GM12878 (cell line): ENCODE data around the gene BEND7. TPM values are rescaled to one million over a fixed set of nuclear protein-coding genes. Genes with fewer than 3 reads are reported as not detected.

Source experiments
- ATAC-seq: fragments of 200-7000 bp; cut with Tn5 transposase; 3 replicates; pipeline ENCODE4 v1.9.1; 2020; ENCODE audit warnings: mild to moderate bottlenecking, moderate library complexity
- BruUV-seq: library from RNA; stranded (reverse); fragments of 400-500 nt; replicated peaks from 2 replicates; lab custom pipeline; 2021; lab: Mats Ljungman, UMichigan
- CTCF ChIA-PET: fragments of 300-600 bp; sonication (Branson Sonifier 250); formaldehyde crosslinking; extraction: SDS; loops from one replicate; lab custom pipeline; 2021; ENCODE audit warnings: inconsistent platforms; lab: Yijun Ruan, JAX
- POLR2A ChIA-PET: fragments of 350-600 bp; formaldehyde crosslinking; extraction: SDS; loops from one replicate; lab custom pipeline; 2021; ENCODE audit warnings: inconsistent platforms; lab: Charles Lee
- RAD21 ChIA-PET: fragments of 300-600 bp; sonication (Branson Sonifier 250); formaldehyde crosslinking; loops from one replicate; lab custom pipeline; 2023; ENCODE audit warnings: antibody characterized with exemption; ENCODE audit not compliant: unreplicated experiment; lab: Charles Lee
- SMC1A ChIA-PET: fragments of 300-600 bp; sonication (Branson Sonifier 250); formaldehyde crosslinking; loops from one replicate; lab custom pipeline; 2023; ENCODE audit not compliant: unreplicated experiment, uncharacterized antibody; lab: Charles Lee
- DNase-seq: peaks from one replicate; pipeline ENCODE4 v3.0.0-alpha.2; 2011; ENCODE audit warnings: low read depth, low spot score
- FAIRE-seq: peaks from 3 replicates; lab custom pipeline; 2011; peaks lifted over from hg19 to GRCh38; lab: Jason Lieb, UNC
- H2AFZ ChIP-seq: 2 replicates; pipeline ENCODE4 v1.6.0; 2011; ENCODE audit warnings: low read depth, low read length, control low read depth; ENCODE audit not compliant: control insufficient read depth
- H3K27ac ChIP-seq: 2 replicates; pipeline ENCODE4 v1.5.1; 2011; ENCODE audit warnings: control low read depth; ENCODE audit not compliant: control insufficient read depth, insufficient read depth
- H3K27me3 ChIP-seq, 2 experiments: replicated peaks in 1 of 2; 2 replicates each; pipeline versions ENCODE4 v1.6.0 to v1.6.1; 2011; ENCODE audit warnings: low read length in 1 of 2; ENCODE audit not compliant: control insufficient read depth in 2 of 2, insufficient read depth in 2 of 2
- H3K36me3 ChIP-seq, 2 experiments: 2 replicates each; pipeline ENCODE4 v1.5.1; 2011; ENCODE audit warnings: low read length in 1 of 2; ENCODE audit not compliant: control insufficient read depth in 2 of 2, insufficient read depth in 2 of 2
- H3K4me1 ChIP-seq: 2 replicates; pipeline ENCODE4 v1.6.1; 2011; ENCODE audit warnings: mild to moderate bottlenecking, low read length, moderate library complexity, mixed read lengths; ENCODE audit not compliant: control insufficient read depth, insufficient read depth
- H3K4me2 ChIP-seq: 2 replicates; pipeline ENCODE4 v1.6.0; 2011; ENCODE audit warnings: control low read depth; ENCODE audit not compliant: control insufficient read depth, insufficient read depth
- H3K4me3 ChIP-seq: fragments of 200-600 bp; sonication (generic); 2 replicates; pipeline ENCODE4 v1.5.1; 2016
- H3K79me2 ChIP-seq: 2 replicates; pipeline ENCODE4 v1.6.0; 2011; ENCODE audit warnings: low read length; ENCODE audit not compliant: control insufficient read depth, insufficient read depth
- H3K9ac ChIP-seq: 2 replicates; pipeline ENCODE4 v1.8.0; 2011; ENCODE audit warnings: low read length, control low read depth, mixed read lengths; ENCODE audit not compliant: control insufficient read depth, insufficient read depth
- H3K9me3 ChIP-seq: replicated peaks from 3 replicates; pipeline ENCODE4 v1.5.1; 2011; ENCODE audit warnings: mild to moderate bottlenecking, low read length; ENCODE audit not compliant: control insufficient read depth, insufficient read depth
- H4K20me1 ChIP-seq: 2 replicates; pipeline ENCODE4 v1.6.0; 2011; ENCODE audit not compliant: control insufficient read depth, insufficient read depth
- LARP7 ChIP-seq: fragments of 450-650 bp; IDR thresholded peaks from 2 replicates; pipeline ENCODE4 v1.6.1; 2017; ENCODE audit warnings: mild to moderate bottlenecking
- MYC ChIP-seq: IDR thresholded peaks from 2 replicates; pipeline ENCODE4 v1.6.1; 2011; ENCODE audit warnings: mild to moderate bottlenecking, low read length, moderate library complexity, inconsistent platforms; ENCODE audit not compliant: insufficient read depth, insufficient replicate concordance, insufficient read length, severe bottlenecking
- NFYB ChIP-seq: IDR thresholded peaks from 2 replicates; pipeline ENCODE4 v1.6.1; 2011; ENCODE audit warnings: low read depth, mild to moderate bottlenecking, low read length, improper control_type of control experiment, moderate library complexity; ENCODE audit not compliant: insufficient read depth
- PBX3 ChIP-seq: IDR thresholded peaks from 2 replicates; pipeline ENCODE4 v1.6.1; 2011; ENCODE audit warnings: mild to moderate bottlenecking, low read depth, low read length, moderate library complexity; ENCODE audit not compliant: insufficient replicate concordance
- RB1 ChIP-seq: fragments of 450-650 bp; formaldehyde crosslinking; IDR thresholded peaks from 2 replicates; pipeline ENCODE4 v1.6.1; 2017; ENCODE audit warnings: mild to moderate bottlenecking, borderline replicate concordance
- REST ChIP-seq: IDR thresholded peaks from 2 replicates; pipeline ENCODE4 v1.6.1; 2012; ENCODE audit warnings: mild to moderate bottlenecking, low read depth, low read length
- SMARCA5 ChIP-seq: fragments of 450-650 bp; IDR thresholded peaks from 2 replicates; pipeline ENCODE4 v1.6.1; 2017; ENCODE audit warnings: mild to moderate bottlenecking
- SMC3 ChIP-seq: IDR thresholded peaks from 2 replicates; pipeline ENCODE4 v1.6.1; 2011; ENCODE audit warnings: low read length, improper control_type of control experiment, borderline replicate concordance
- SRF ChIP-seq, 2 experiments: IDR thresholded peaks; 2 replicates each; pipeline ENCODE4 v1.6.1; 2011; ENCODE audit warnings: low read depth in 2 of 2, low read length in 2 of 2, mild to moderate bottlenecking in 1 of 2, moderate library complexity in 1 of 2
- YBX1 ChIP-seq: fragments of 450-650 bp; IDR thresholded peaks from 2 replicates; pipeline ENCODE4 v1.6.1; 2016; ENCODE audit warnings: antibody characterized with exemption
- ZNF217 ChIP-seq: fragments of 450-650 bp; IDR thresholded peaks from 2 replicates; pipeline ENCODE4 v1.6.1; 2017; ENCODE audit warnings: antibody characterized with exemption, mild to moderate bottlenecking
- ZNF24 ChIP-seq: fragments of 450-650 bp; IDR thresholded peaks from 2 replicates; pipeline ENCODE4 v1.6.1; 2017; ENCODE audit warnings: antibody characterized with exemption, mild to moderate bottlenecking
- WGBS: methylation state at CpG from one replicate; pipeline ENCODE4 v1.1.6; 2016; ENCODE audit warnings: low lambda C conversion rate; ENCODE audit not compliant: insufficient replicate concordance, insufficient coverage; ENCODE audit errors: missing lambda C conversion rate; 5-methylcytosine and 5-hydroxymethylcytosine counted together
- in situ Hi-C: fragments of 300-500 bp; cut with MboI; formaldehyde crosslinking; loops from 9 replicates; pipeline ENCODE4 v1.14.3; 2018; ENCODE audit warnings: mixed read lengths
- intact Hi-C: fragments of 100-400 bp; cut with micrococcal nuclease; formaldehyde crosslinking; loops from one replicate; pipeline ENCODE4 v1.14.2; 2022; ENCODE audit not compliant: unreplicated experiment
- polyA plus RNA-seq, 11 experiments: library from polyadenylated mRNA; depleted of rRNA in 4 of 11; unstranded in 6 of 11; stranded (reverse) in 5 of 11; fragments of >200 nt; fragmentation: Nextera tagmentation in 4 of 11; fragmentation: Illumina TruSeq in 1 of 11; extraction: Ambion mirVana in 4 of 11; extraction: Trizol in 1 of 11; gene quantifications; 1 replicate in 1 of 11; 2 replicates in 10 of 11; pipeline versions ENCODE4 v1.2.1 to v1.2.3, GENCODE V29; 2011 to 2016; ENCODE audit warnings: inconsistent platforms in 2 of 11, missing spikeins in 2 of 11, low read depth in 1 of 11
- total RNA-seq, 4 experiments: library from RNA; depleted of rRNA in 3 of 4; stranded (reverse); fragments of >200 nt in 3 of 4; fragmentation: Illumina TruSeq in 1 of 4; extraction: Trizol in 1 of 4; gene quantifications; 2 replicates each; pipeline versions ENCODE4 v1.2.1 to v1.2.3, GENCODE V29; 2013 to 2021

BEND7 gene
- total and polyA plus RNA-seq, 10 of the 15 experiments (the other 5 are each of a cell fraction or from before 2014, with no cell fraction given), result not detected

- no peak for TF ChIP-seq ZNF217
- no peak for TF ChIP-seq SRF (IDR thresholded peaks at IDR 0.05; ENCODE audit: low read depth in 2 of 2, low read length in 2 of 2)
- no peak for TF ChIP-seq SMC3
- TF ChIP-seq YBX1, result no peak
- TF ChIP-seq LARP7, result no peak
- TF ChIP-seq NFYB, result no peak
- no peak for TF ChIP-seq RB1
- TF ChIP-seq SMARCA5, result no peak
- no peak for TF ChIP-seq MYC
- no peak for TF ChIP-seq PBX3
- no peak for TF ChIP-seq REST
- no peak for TF ChIP-seq ZNF24
- no peak for ATAC-seq
- Histone ChIP-seq H2AFZ (no peak overlapping the region), H3K27ac (no peak overlapping the region), H4K20me1 (no peaks in the 10 kb centered on the region), H3K9ac (no peak overlapping the region), H3K36me3 (no peaks in the 10 kb centered on the region), H3K79me2 (no peaks in the 10 kb centered on the region), H3K9me3 (no peaks in the 10 kb centered on the region), H3K4me2 (no peak overlapping the region), H3K4me1 (no peaks in the 10 kb centered on the region), H3K27me3 (no peaks in the 10 kb centered on the region), H3K4me3 (no peak overlapping the region)
- intact Hi-C loops (no loop called here), in situ Hi-C loops (no loop called here)
- 77% methylated on average over 3 of the region's 3 CpGs for whole genome bisulfite sequencing
- RAD21 ChIA-PET, result no interaction called here
- DNase-seq, result no peak
- BruUV-seq, result no TSS peak
- POLR2A ChIA-PET, result no interaction called here
- CTCF ChIA-PET, result interaction anchor here (0.5 kb wide), 1 partner anchor 197 kb away, joined by 3 read pairs; no protein-coding TSS in a partner anchor
- FAIRE-seq, result no peak
- SMC1A ChIA-PET, result no interaction called here
Observed at GRCh38 chr10:13397052-13397451, 131.8 kb downstream of the BEND7 start.
